Sigmoid colon (tissue), 4 donors: Measurements from ENCODE around the gene CSNK1D.

Source experiments
- CTCF ChIP-seq, 4 experiments: fragments of 450-650 bp in 3 of 4; fragments of 200-600 bp in 1 of 4; IDR thresholded peaks; one replicate each; pipeline ENCODE4 v1.5.1; 2016 to 2019; ENCODE audit warnings: antibody characterized with exemption in 4 of 4, mild to moderate bottlenecking in 3 of 4, moderate library complexity in 2 of 4
- EP300 ChIP-seq, 4 donors: sonication (generic); formaldehyde crosslinking; IDR thresholded peaks; one replicate each; pipeline ENCODE4 v1.6.1; 2017; ENCODE audit warnings: antibody characterized with exemption in 4 of 4
- POLR2A ChIP-seq, 2 donors: fragments of 450-650 bp; IDR thresholded peaks; one replicate each; pipeline ENCODE4 v1.6.1; 2016; ENCODE audit warnings: antibody characterized with exemption in 2 of 2, mild to moderate bottlenecking in 2 of 2, moderate library complexity in 2 of 2
- POLR2AphosphoS5 ChIP-seq, 4 donors: sonication (generic); formaldehyde crosslinking; IDR thresholded peaks; one replicate each; pipeline ENCODE4 v1.6.1; 2017; ENCODE audit warnings: antibody characterized with exemption in 4 of 4

- TF ChIP-seq CTCF (IDR thresholded peaks at IDR 0.05) (no peak), POLR2A (IDR thresholded peaks at IDR 0.05) (no peak), EP300 (IDR thresholded peaks at IDR 0.05) (no peak), POLR2AphosphoS5 (IDR thresholded peaks at IDR 0.05) (peak in 1 of 4 donors; percentile 2)
Measured at GRCh38 chr17:82258555-82258954, 14.9 kb downstream of the CSNK1D start.
